ENCODE results near the gene TNS1.

TNS1 gene

GRCh38 chr2:217902379-217903141 is 100.2 kb downstream of the TNS1 start:
- DNase-seq, result peak in 6 of 56 donors; percentile 10 to 44 (median 23)

GRCh38 chr2:217901835-217902378 is 100.9 kb downstream of the TNS1 start:
- DNase-seq, result no peak

GRCh38 chr2:217901400-217901799 is 101.4 kb downstream of the TNS1 start:
- no peak for DNase-seq

- DNase-seq, result no peak
Measured at GRCh38 chr2:217900780-217901360, 101.9 kb downstream of the TNS1 start.

- DNase-seq, result no peak
Measured at GRCh38 chr2:217900010-217900779, 102.6 kb downstream of the TNS1 start.

- peak in 4 of 56 donors; percentile 14 to 47 (median 16) for DNase-seq
Measured at GRCh38 chr2:217899231-217900009, 103.4 kb downstream of the TNS1 start.

- DNase-seq, result peak in 44 of 56 donors; percentile 13 to 82 (median 52)
Measured at GRCh38 chr2:217897816-217898806, 104.7 kb downstream of the TNS1 start.

- DNase-seq, result no peak
Measured at GRCh38 chr2:217897091-217897715, 105.6 kb downstream of the TNS1 start.

GRCh38 chr2:217895070-217895635 is 107.6 kb downstream of the TNS1 start:
- no peak for DNase-seq

- DNase-seq, result no peak
Measured at GRCh38 chr2:217893440-217893839, 109.4 kb downstream of the TNS1 start.

- DNase-seq, result no peak
Measured at GRCh38 chr2:217892560-217892959, 110.2 kb downstream of the TNS1 start.

- DNase-seq, result peak in 16 of 56 donors; percentile 6 to 51 (median 22)
Measured at GRCh38 chr2:217890445-217890844, 112.3 kb downstream of the TNS1 start.

GRCh38 chr2:217889656-217890055 is 113.1 kb downstream of the TNS1 start:
- DNase-seq, result no peak

- no peak for DNase-seq
Measured at GRCh38 chr2:217887841-217888701, 114.7 kb downstream of the TNS1 start.

GRCh38 chr2:217886720-217887309 is 116.0 kb downstream of the TNS1 start:
- DNase-seq, result peak in 49 of 56 donors; percentile 17 to 87 (median 50)

- DNase-seq, result no peak
Measured at GRCh38 chr2:217886091-217886490, 116.7 kb downstream of the TNS1 start.

GRCh38 chr2:217884985-217885384 is 117.8 kb downstream of the TNS1 start:
- DNase-seq, result no peak
